Anterior cingulate cortex (tissue), 58 donors: ENCODE data around the gene CTAGE8.
"Not testable (repeated sequence)": the region's sequence is repeated elsewhere in the genome, so short reads cannot be mapped to it uniquely, and the experiment has no call there.

Experiments
- DNase-seq, 58 donors: peaks; one replicate each; lab custom pipeline; 2025; lab: John Stamatoyannopoulos, UW

Gene CTAGE8, protein sequence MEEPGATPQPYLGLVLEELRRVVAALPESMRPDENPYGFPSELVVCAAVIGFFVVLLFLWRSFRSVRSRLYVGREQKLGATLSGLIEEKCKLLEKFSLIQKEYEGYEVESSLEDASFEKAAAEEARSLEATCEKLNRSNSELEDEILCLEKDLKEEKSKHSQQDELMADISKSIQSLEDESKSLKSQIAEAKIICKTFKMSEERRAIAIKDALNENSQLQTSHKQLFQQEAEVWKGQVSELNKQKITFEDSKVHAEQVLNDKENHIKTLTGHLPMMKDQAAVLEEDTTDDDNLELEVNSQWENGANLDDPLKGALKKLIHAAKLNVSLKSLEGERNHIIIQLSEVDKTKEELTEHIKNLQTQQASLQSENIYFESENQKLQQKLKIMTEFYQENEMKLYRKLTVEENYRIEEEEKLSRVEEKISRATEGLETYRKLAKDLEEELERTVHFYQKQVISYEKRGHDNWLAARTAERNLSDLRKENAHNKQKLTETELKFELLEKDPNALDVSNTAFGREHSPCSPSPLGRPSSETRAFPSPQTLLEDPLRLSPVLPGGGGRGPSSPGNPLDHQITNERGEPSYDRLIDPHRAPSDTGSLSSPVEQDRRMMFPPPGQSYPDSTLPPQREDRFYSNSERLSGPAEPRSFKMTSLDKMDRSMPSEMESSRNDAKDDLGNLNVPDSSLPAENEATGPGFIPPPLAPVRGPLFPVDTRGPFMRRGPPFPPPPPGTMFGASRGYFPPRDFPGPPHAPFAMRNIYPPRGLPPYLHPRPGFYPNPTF

GRCh38 chr7:144269188-144269587 lies at the start of gene CTAGE8:
TSS of gene CTAGE8 (minus strand) at chr7:144269288. CDS start at chr7:144269250, 38 bp downstream.
- not testable (repeated sequence) for DNase-seq

DNA sequence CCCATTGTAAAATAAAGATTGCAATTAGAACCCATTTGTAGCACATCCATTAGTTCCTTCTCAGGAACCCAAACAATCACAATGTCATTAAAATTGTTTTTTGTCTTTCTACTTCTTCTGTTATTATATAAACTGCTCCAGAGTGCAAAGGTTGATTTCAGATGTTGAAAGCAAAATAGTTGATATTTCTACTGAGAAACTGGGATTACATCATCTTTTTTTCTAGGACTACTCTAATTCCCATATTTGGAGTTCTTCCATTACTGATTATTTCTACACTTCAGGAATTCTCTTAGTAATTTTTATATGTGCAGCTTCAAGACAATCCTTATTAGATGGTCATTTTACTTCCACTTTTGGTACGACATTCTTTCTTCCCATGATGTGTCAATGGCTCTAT lies 48.4 kb upstream of the CTAGE8 start:
- DNase-seq: not testable (repeated sequence)

DNA sequence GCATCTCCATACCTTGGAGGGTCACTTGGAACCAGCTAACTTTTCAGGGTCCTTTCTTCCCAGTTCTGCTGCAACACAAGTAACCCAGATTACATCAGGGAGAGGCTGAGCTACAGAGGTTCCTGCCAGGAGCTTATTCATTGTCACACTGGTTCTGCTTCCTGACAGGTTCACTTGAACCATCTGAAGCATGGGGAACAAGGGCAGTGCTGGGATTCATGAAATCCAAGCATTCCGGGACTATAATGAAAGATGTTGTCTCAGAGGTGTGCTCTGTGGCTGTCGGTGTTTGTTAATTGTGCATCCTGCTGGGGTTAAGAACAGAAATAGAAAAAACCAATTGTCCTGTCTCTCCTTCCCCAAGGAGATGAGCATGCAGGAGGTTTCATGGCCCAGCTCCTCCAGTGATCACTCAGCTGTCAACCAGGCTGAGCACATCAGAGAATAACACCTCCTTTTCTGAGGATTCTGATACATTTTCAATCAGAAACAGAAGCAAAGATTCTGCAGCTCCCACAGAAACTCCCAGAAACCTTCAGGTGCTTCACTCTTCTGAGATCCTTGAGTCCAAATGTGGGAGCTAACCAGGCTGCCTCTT lies 42.9 kb upstream of the CTAGE8 start, which contains the start of gene OR2A1:
Gene OR2A1, plus strand, starts transcription at position 548 of the 598 bp plus-strand sequence. CDS start 5,706 bp downstream, outside the sequence.
- DNase-seq: not testable (repeated sequence)

DNA sequence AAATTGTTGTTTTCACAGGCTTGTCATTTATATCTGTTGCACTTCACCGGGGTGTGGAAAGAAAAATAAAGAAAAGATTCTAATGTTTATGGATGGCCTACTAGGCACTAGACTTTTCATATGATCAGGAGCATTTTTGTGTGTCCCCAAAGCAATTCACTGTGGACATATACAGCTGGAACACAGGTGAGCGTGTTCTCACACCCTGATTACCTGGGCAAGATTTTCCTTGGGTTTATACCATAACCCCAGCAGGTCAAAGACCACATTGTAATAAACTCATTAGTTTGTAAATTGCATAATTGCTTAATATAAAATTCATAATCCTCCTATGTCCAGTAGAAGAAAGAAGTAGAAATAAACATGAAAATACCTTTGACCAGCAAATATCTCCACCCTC lies 42.1 kb upstream of the CTAGE8 start:
- DNase-seq: not testable (repeated sequence)

DNA sequence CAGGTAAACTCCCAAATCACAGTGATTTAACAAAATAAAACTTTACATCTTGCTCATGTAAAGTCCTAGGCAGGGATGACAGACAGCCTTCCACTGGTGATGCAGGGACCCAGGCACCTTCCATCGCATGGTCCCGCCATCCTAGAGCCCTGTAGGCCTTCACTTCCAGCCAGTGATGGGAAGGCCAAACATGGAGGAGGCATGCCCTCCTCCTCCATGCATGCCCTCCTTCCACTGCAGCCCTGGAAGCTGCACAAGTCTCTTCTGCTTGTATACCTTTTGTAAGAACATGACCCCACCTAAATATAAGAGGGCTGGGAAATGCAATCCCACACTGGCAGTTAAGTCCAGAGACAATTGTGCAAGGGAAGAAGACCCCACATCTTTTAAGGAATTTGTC lies 40.6 kb upstream of the CTAGE8 start:
- not testable (repeated sequence) for DNase-seq

- DNase-seq: not testable (repeated sequence)
Observed at GRCh38 chr7:144305156-144305555, 36.1 kb upstream of the CTAGE8 start.

- DNase-seq: not testable (repeated sequence)
Observed at GRCh38 chr7:144303607-144304006, 34.5 kb upstream of the CTAGE8 start.

DNA sequence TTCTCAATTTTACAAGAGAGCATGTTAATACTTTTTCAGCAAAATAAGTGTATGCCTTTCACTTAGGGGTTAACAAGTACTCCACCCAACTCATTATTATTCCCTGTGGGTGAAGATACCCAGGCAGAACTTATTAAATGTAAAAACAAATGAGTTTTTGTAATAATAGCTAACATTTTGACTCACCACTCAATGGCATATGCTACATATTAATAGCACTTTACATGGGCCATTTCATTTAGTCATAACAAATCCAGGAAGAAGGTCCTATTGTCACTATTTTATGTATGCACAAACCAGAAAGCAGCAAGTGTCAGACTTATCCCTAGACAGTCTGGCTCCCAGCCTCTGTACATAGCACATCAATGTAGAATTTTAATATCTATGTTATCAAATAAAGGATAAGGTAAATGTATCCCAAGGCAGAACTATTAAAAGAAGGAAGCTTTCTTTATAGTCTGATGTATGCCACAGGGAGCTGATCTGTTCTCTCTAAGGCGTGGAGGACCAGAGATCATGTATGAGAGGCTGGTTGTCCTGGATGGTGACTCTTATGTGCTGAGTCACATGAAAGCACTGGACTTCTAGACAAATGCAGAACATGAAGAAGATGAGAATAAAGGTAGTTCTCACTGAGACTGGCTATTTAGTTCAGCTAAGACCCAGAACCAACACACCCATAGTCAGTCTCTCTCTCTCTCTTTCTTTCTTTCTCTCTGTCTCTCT lies 33.7 kb upstream of the CTAGE8 start:
- not testable (repeated sequence) for DNase-seq

DNA sequence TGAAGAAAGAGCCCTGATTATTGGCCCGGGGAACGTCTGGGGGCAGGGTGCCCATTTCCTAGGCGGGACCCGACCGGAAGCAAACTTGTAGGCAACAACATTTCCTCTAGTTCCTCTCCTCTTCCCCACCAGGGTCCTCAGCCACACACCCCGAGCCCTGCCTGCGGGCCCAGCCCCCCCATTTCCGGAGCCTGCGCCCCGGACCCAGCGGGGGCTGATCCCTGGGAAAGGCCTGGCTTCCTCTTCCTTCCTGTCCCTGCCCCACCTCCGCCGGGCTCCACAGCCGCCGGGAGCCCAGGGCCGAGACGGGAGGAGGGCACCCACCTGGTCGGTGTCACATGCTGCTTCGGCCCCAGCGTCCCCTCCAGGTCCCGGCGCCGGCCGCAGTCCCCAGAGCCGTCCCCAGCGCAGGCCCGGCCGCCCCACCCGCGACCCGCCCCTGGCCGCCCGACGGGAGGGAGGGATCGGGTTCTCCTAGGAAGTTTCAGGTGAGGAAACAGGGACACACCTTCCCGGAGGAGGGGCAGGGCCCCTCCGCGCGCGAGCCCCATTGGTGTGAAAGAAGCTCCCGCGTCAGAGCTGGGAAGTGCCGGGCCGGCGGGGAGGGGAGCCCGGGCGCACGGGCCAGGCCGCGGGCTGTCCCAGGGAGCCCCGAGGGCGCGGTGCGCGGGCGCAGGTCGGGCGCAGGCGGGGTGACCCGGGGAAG lies 24.9 kb upstream of the CTAGE8 start:
- not testable (repeated sequence) for DNase-seq

GRCh38 chr7:144292384-144293161 lies 23.5 kb upstream of the CTAGE8 start:
- not testable (repeated sequence) for DNase-seq

- DNase-seq: not testable (repeated sequence)
Observed at GRCh38 chr7:144291607-144292006, 22.5 kb upstream of the CTAGE8 start.

DNA sequence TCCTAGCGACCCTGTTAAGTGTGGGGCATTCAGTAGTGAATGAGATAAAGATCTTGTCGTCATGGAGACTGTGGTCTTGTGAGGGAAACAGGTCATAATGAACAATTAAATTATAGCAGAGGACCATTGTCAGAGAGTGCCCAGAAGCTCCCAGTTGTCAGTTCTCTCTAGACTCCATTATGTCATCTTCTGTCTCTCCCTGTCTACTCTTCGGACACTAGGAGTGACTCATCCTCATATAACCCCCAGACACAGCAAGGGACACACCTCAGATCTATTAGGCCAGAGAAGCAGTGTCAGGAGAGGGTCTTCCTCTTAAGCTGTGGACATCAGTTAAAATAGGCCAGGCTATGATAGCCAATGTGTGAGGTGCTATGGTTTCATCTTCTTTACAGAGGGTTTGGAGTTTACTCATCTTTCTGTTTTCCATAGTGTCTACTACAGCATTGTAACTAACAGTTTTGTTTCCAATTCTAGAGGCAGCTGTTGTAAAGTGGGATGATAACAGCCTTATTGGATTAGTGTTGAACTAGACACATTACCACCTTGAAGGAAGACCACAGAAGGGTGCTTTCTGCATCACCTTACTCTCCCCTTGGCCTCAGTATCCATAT lies 18.2 kb upstream of the CTAGE8 start:
- not testable (repeated sequence) for DNase-seq

DNA sequence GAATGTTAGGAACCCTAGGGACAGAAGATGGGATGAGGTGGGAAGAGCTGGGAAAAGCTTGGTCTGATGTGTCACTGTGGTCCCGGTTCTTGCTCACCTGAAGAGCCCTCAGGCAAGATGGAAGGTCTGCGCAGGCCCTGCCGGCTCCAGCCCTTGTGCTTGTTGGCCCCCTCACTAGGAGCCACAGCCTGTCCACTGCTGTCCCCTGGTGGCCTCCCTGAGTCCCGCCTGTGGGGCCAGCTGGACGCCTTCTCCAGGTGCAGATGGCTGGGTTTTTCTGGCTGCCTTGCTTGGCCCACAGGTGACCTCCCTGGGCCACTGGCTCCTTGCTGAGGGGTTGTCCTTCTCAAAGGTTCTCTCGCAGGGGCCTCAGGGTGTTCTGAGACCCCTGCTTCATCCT lies 14.6 kb upstream of the CTAGE8 start:
- not testable (repeated sequence) for DNase-seq

DNA sequence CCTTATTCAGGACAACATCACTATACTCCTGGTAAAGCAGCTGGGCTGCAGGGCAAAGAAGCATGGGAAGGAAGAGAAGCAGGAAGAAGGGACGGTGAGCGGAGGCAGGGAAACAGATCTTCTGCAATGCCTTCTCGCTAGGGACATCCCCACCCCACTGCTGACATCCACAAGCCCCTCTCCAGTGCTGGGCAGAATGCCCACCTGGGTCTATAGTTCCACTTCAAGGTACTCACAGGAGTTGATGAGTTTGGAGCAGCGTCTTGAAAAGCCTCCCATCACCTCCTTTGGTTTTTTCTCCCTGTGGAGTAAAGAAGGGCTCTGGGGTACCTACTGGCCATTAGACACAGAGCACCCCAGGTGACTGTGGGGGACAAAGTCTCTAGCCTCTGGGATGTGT lies 13.4 kb upstream of the CTAGE8 start:
- not testable (repeated sequence) for DNase-seq

DNA sequence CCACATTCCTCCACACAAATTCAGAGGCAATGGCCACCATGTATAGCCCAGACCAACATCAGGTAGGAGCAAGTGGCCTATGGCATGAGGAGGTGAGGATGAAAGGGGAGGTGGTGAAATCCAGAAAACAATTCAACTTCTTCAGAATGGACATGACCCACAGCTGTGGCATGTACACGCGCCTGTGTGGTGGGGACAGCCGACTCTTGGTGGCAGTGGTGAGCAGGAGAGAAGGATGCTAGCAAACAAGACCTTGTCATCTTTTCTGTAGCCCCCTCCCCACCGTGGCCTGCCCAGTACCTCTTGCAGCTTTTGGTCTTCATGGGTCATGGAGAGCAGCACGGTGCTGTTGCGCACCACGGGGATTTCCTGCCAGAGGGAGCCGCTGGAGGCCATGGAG lies 12.9 kb upstream of the CTAGE8 start:
- not testable (repeated sequence) for DNase-seq

DNA sequence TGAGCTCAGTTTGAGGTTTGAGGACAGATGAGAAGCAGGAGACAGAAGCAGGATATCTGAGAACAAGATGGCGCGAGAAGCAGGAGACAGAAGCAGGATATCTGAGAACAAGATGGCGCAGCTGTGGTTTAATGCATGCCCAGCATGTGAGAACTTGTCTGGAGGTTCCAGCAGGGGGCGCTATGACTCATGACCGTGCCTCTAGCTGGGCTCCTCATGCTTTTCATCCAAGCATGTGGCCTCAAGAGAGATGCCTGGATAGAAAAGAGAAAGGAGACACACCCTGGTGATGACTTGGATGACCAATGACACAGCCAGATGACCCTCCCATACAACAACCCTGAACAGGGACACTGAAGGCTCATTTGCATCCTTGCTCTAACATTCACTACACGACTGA lies 10.9 kb upstream of the CTAGE8 start:
- DNase-seq: not testable (repeated sequence)

DNA sequence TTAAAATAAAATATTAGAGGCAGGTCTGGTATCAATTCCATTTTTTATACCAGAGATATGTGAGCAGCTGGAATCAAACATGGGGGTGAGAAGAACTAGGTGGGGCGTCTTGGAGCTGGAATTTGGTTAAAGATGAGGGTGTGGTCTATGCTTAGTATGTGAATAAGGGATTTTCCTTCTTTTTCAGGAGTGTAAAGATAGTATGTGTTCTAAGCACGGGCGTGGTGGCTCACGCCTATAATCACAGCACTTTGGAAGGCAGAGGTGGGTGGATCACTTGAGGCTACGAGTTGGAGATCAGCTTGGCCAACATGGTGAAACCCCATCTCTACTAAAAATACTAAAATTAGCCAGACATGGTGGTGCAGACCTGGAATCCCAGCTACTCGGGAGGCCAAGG lies 6.2 kb upstream of the CTAGE8 start:
- DNase-seq: not testable (repeated sequence)

DNA sequence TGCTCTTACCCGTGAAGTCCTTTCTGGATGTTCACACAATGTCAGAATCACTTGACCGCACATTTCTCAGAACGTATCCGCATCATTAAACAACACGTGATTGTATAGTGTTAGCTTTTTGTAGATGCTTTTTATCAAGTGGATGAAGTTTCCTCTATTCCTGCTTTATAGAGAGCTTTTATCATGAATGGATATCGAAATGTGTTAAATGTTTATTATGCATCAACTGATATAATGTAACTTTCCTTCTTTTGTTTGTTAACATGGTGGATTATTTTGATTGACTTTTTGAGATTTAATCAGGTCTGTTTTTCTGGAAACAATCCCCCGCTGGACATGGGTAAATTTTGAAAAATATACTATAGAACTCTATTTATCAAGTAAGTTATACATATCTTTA lies 4.4 kb downstream of the CTAGE8 start, which contains the start of gene OR2A7:
Gene OR2A7, minus strand, starts transcription at position 101 of the 400 bp plus-strand sequence. CDS start 5,164 bp downstream, outside the sequence.
- DNase-seq: not testable (repeated sequence)
